HEK293 (cell line): ENCODE measurements around the gene HEYL.
A peak's percentile ranks its signal among the peaks of the same experiment; 100 is the strongest.

Experiments used
- CTCF ChIA-PET: fragments of 350-600 bp; formaldehyde crosslinking; extraction: SDS; loops from one replicate; lab custom pipeline; 2021; ENCODE audit warnings: antibody characterized with exemption; lab: Yijun Ruan, JAX
- POLR2A ChIA-PET: fragments of 300-600 bp; formaldehyde crosslinking; extraction: SDS; loops from one replicate; lab custom pipeline; 2020; ENCODE audit warnings: antibody characterized with exemption, inconsistent platforms; lab: Yijun Ruan, JAX
- H3K27ac ChIP-seq: fragments of 200-500 bp; sonication (Bioruptor generic); 2 replicates; pipeline ENCODE4 v1.5.1; 2014; ENCODE audit warnings: low read depth, low read length, control low read depth, inconsistent platforms; ENCODE audit errors: extremely low read depth
- H3K36me3 ChIP-seq, 2 experiments: fragments of 200-500 bp in 1 of 2; sonication (Bioruptor generic) in 1 of 2; 1 replicate in 1 of 2; 2 replicates in 1 of 2; pipeline ENCODE4 v1.5.1; 2014 to 2017; ENCODE audit warnings: inconsistent platforms in 2 of 2, low read length in 2 of 2; ENCODE audit not compliant: control insufficient read depth in 2 of 2, insufficient read depth in 1 of 2
- H3K4me1 ChIP-seq: fragments of 200-500 bp; sonication (Bioruptor generic); 2 replicates; pipeline ENCODE4 v1.5.1; 2014; ENCODE audit warnings: mild to moderate bottlenecking, low read length, inconsistent platforms; ENCODE audit not compliant: control insufficient read depth, insufficient read depth
- H3K4me3 ChIP-seq: 2 replicates; pipeline ENCODE4 v1.5.1; 2011; ENCODE audit warnings: low read depth, mild to moderate bottlenecking, control low read depth, low read length, moderate library complexity
- H3K9me3 ChIP-seq: fragments of 200-500 bp; sonication (Bioruptor generic); 2 replicates; pipeline ENCODE4 v1.5.1; 2014; ENCODE audit warnings: low read depth, low read length, inconsistent platforms; ENCODE audit not compliant: control insufficient read depth, insufficient read depth
- EGR2 ChIP-seq: fragments of 450-650 bp; formaldehyde crosslinking; IDR thresholded peaks from 2 replicates; pipeline ENCODE4 v1.5.1; 2016; ENCODE audit warnings: low read depth, missing biosample characterization, missing genetic modification characterization
- HOXA7 ChIP-seq: sonication (generic); formaldehyde crosslinking; IDR thresholded peaks from 2 replicates; pipeline ENCODE4 v1.8.1; 2022; ENCODE audit warnings: missing genetic modification reagents, borderline replicate concordance
- IKZF3 ChIP-seq: fragments of 450-650 bp; IDR thresholded peaks from 2 replicates; pipeline ENCODE4 v1.5.0; 2018; ENCODE audit warnings: missing biosample characterization, mild to moderate bottlenecking, missing genetic modification characterization, moderate library complexity
- KLF16 ChIP-seq: fragments of 450-650 bp; formaldehyde crosslinking; IDR thresholded peaks from 2 replicates; pipeline ENCODE4 v1.5.1; 2017; ENCODE audit warnings: missing biosample characterization, missing genetic modification characterization
- KLF8 ChIP-seq: fragments of 450-650 bp; formaldehyde crosslinking; IDR thresholded peaks from 2 replicates; pipeline ENCODE4 v1.5.1; 2016; ENCODE audit warnings: missing biosample characterization, missing genetic modification characterization
- KLF9 ChIP-seq: fragments of 450-650 bp; formaldehyde crosslinking; IDR thresholded peaks from 2 replicates; pipeline ENCODE4 v1.5.1; 2016; ENCODE audit warnings: missing biosample characterization, missing genetic modification characterization, low read depth
- SCRT1 ChIP-seq: fragments of 450-650 bp; formaldehyde crosslinking; IDR thresholded peaks from 2 replicates; pipeline ENCODE4 v1.5.1; 2016; ENCODE audit warnings: missing biosample characterization, missing genetic modification characterization, borderline replicate concordance
- SCRT2 ChIP-seq: fragments of 450-650 bp; formaldehyde crosslinking; IDR thresholded peaks from 2 replicates; pipeline ENCODE4 v1.5.1; 2016; ENCODE audit warnings: missing biosample characterization, missing genetic modification characterization
- ZBTB17 ChIP-seq: fragments of 450-650 bp; formaldehyde crosslinking; IDR thresholded peaks from 2 replicates; pipeline ENCODE4 v1.5.1; 2016; ENCODE audit warnings: missing biosample characterization, missing genetic modification characterization
- ZFP3 ChIP-seq: fragments of 450-650 bp; formaldehyde crosslinking; IDR thresholded peaks from 2 replicates; pipeline ENCODE4 v1.5.1; 2016; ENCODE audit warnings: low read depth, missing biosample characterization, missing genetic modification characterization
- ZNF121 ChIP-seq: fragments of 450-650 bp; formaldehyde crosslinking; IDR thresholded peaks from 2 replicates; pipeline ENCODE4 v1.5.1; 2016; ENCODE audit warnings: missing biosample characterization, missing genetic modification characterization
- ZNF16 ChIP-seq: fragments of 450-650 bp; formaldehyde crosslinking; IDR thresholded peaks from 2 replicates; pipeline ENCODE4 v1.5.1; 2016; ENCODE audit warnings: low read depth, missing biosample characterization, missing genetic modification characterization
- ZNF221 ChIP-seq: fragments of 450-650 bp; formaldehyde crosslinking; IDR thresholded peaks from 2 replicates; pipeline ENCODE4 v1.5.1; 2017; ENCODE audit warnings: missing biosample characterization, missing genetic modification characterization, borderline replicate concordance
- ZNF302 ChIP-seq: fragments of 450-650 bp; formaldehyde crosslinking; IDR thresholded peaks from 2 replicates; pipeline ENCODE4 v1.5.1; 2016; ENCODE audit warnings: missing biosample characterization, missing genetic modification characterization, low read depth
- ZNF335 ChIP-seq: fragments of 450-650 bp; formaldehyde crosslinking; conservative IDR thresholded peaks from 2 replicates; pipeline ENCODE4 v1.5.1; 2016; ENCODE audit warnings: missing biosample characterization, missing genetic modification characterization
- ZNF426 ChIP-seq: fragments of 450-650 bp; formaldehyde crosslinking; IDR thresholded peaks from 2 replicates; pipeline ENCODE4 v1.5.1; 2017; ENCODE audit warnings: missing biosample characterization, missing genetic modification characterization, mild to moderate bottlenecking, inconsistent platforms, moderate library complexity
- ZNF433 ChIP-seq: fragments of 450-650 bp; formaldehyde crosslinking; IDR thresholded peaks from 2 replicates; pipeline ENCODE4 v1.5.1; 2016; ENCODE audit warnings: missing biosample characterization, missing genetic modification characterization, low read depth
- ZNF629 ChIP-seq: fragments of 450-650 bp; formaldehyde crosslinking; IDR thresholded peaks from 2 replicates; pipeline ENCODE4 v1.5.1; 2017; ENCODE audit warnings: missing biosample characterization, missing genetic modification characterization
- ZNF664 ChIP-seq: fragments of 450-650 bp; formaldehyde crosslinking; IDR thresholded peaks from 2 replicates; pipeline ENCODE4 v1.5.1; 2016; ENCODE audit warnings: missing biosample characterization, missing genetic modification characterization
- ZNF785 ChIP-seq: fragments of 450-650 bp; formaldehyde crosslinking; IDR thresholded peaks from 2 replicates; pipeline ENCODE4 v1.5.1; 2016; ENCODE audit warnings: missing biosample characterization, missing genetic modification characterization
- TF ChIP-seq, protein P1 (sequence below): fragments of 450-650 bp; formaldehyde crosslinking; IDR thresholded peaks from 2 replicates; pipeline ENCODE4 v1.5.1; 2016; ENCODE audit warnings: missing biosample characterization, missing genetic modification characterization, low read depth
- TF ChIP-seq, protein P2 (sequence below): fragments of 450-650 bp; formaldehyde crosslinking; IDR thresholded peaks from 2 replicates; pipeline ENCODE4 v1.5.1; 2016; ENCODE audit warnings: missing biosample characterization, missing genetic modification characterization
- TF ChIP-seq, protein P3 (sequence below): fragments of 450-650 bp; formaldehyde crosslinking; IDR thresholded peaks from 2 replicates; pipeline ENCODE4; 2016; ENCODE audit warnings: missing biosample characterization, missing genetic modification characterization

Gene HEYL

DNA sequence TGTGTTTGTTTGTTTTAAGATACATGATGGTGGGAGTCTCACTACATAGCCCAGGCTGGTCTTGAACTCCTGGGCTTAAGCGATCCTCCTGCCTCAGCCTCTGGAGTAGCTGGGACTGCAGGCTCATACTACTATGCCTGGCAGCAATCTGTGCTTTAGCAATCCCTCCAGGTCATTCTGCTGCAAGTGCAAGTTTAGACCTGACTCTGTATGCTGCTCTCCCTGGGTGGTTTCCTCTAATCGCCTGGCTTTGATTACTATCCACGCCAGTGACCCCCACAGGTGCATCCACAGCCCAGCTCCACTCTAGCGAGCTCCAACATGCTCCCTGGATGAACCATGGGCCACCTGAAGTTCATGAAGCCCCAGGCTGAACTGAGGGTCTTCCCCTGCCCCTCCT lies 47.4 kb downstream of the HEYL start (continued):
- TF ChIP-seq ZNF302 (tag by site-specific recombination), result no peak
- TF ChIP-seq ZBTB17 (tag by site-specific recombination), result peak; percentile 43; the same call in 1 of the 2 replicates
- TF ChIP-seq, all 188 proteins: peak for 3

DNA sequence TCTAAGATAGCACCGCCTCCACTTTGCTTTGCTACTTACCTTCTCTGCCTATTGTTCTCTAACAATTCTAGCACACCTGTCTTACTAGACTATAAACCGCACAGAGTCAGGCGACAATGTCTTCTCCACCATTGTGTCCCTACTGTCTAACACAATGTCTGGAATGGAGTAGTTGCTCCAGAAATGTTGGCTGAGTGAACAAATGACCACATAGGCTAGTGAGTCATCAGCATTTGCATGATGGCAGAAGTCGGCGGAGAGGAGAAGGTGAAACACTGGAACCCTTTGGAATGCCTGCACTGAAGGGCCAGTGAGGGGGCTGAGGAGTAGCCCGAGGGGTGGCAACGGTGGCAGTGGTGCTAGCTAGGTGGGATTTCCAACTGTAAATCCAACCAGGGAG lies 48.9 kb downstream of the HEYL start:
- Histone ChIP-seq H3K9me3 (no peaks in the 10 kb centered on the region), H3K36me3 (no peaks in the 10 kb centered on the region), H3K4me1 (no peaks in the 10 kb centered on the region), H3K4me3 (no peak overlapping the region), H3K27ac (no peak overlapping the region)
- POLR2A ChIA-PET, result no interaction called here
- TF ChIP-seq, protein P1, sequence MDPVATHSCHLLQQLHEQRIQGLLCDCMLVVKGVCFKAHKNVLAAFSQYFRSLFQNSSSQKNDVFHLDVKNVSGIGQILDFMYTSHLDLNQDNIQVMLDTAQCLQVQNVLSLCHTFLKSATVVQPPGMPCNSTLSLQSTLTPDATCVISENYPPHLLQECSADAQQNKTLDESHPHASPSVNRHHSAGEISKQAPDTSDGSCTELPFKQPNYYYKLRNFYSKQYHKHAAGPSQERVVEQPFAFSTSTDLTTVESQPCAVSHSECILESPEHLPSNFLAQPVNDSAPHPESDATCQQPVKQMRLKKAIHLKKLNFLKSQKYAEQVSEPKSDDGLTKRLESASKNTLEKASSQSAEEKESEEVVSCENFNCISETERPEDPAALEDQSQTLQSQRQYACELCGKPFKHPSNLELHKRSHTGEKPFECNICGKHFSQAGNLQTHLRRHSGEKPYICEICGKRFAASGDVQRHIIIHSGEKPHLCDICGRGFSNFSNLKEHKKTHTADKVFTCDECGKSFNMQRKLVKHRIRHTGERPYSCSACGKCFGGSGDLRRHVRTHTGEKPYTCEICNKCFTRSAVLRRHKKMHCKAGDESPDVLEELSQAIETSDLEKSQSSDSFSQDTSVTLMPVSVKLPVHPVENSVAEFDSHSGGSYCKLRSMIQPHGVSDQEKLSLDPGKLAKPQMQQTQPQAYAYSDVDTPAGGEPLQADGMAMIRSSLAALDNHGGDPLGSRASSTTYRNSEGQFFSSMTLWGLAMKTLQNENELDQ, result no peak
- TF ChIP-seq, protein P2, sequence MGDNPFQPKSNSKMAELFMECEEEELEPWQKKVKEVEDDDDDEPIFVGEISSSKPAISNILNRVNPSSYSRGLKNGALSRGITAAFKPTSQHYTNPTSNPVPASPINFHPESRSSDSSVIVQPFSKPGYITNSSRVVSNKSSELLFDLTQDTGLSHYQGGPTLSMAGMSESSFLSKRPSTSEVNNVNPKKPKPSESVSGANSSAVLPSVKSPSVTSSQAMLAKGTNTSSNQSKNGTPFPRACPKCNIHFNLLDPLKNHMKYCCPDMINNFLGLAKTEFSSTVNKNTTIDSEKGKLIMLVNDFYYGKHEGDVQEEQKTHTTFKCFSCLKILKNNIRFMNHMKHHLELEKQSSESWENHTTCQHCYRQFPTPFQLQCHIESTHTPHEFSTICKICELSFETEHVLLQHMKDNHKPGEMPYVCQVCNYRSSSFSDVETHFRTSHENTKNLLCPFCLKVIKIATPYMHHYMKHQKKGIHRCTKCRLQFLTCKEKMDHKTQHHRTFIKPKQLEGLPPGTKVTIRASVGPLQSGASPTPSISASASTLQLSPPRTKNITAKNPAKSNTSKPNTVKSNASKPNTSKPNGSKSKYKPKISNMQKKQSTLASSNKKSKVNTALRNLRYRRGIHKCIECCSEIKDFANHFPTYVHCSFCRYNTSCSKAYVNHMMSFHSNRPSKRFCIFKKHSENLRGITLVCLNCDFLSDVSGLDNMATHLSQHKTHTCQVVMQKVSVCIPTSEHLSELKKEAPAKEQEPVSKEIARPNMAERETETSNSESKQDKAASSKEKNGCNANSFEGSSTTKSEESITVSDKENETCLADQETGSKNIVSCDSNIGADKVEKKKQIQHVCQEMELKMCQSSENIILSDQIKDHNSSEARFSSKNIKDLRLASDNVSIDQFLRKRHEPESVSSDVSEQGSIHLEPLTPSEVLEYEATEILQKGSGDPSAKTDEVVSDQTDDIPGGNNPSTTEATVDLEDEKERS (tag by site-specific recombination), result no peak
- 0 out of 2 replicates have a peak, but pooled peaks have one; percentile 27 for TF ChIP-seq ZNF629 (tag by site-specific recombination)
- no peak for TF ChIP-seq SCRT1
- TF ChIP-seq ZNF221 (tag by site-specific recombination), result no peak
- TF ChIP-seq ZNF16 (tag by site-specific recombination), result no peak
- TF ChIP-seq ZNF785 (tag by site-specific recombination), result no peak
- no peak for TF ChIP-seq SCRT2
- no peak for TF ChIP-seq KLF16
- TF ChIP-seq ZNF664, result peak; percentile 44; the same call in 1 of the 2 replicates
- TF ChIP-seq ZNF426, result no peak
- TF ChIP-seq, protein P3, sequence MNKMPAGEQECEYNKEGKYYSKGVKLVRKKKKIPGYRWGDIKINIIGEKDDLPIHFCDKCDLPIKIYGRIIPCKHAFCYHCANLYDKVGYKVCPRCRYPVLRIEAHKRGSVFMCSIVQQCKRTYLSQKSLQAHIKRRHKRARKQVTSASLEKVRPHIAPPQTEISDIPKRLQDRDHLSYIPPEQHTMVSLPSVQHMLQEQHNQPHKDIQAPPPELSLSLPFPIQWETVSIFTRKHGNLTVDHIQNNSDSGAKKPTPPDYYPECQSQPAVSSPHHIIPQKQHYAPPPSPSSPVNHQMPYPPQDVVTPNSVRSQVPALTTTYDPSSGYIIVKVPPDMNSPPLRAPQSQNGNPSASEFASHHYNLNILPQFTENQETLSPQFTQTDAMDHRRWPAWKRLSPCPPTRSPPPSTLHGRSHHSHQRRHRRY (tag by site-specific recombination), result no peak
- TF ChIP-seq KLF9 (tag by site-specific recombination), result no peak
- TF ChIP-seq ZNF335, result 0 out of 2 replicates have a peak, but pooled peaks have one; percentile 23
- no peak for TF ChIP-seq KLF8 (tag by site-specific recombination)
- CTCF ChIA-PET, result interaction anchor here (0.7 to 2.1 kb wide), 2 partner anchors 16 to 19 kb away, joined by 3 to 7 read pairs; no protein-coding TSS in a partner anchor

DNA sequence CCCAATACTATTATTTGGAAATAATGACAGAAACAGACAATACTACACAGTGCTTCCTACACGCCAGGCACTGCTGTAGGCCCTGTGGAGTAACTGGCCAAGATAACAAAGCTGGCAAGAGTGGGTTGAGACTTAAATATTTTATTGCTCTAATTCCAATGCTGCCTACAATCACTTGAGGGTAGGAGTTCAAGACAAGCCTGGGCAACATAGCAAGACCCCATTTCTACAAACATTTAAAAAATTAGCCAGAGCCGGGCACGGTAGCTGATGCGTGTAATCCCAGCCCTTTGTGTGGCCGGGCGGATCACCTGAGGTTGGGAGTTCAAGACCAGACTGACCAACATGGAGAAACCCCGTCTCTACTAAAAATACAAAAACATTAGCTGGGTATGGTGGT lies 53.5 kb downstream of the HEYL start:
- CTCF ChIA-PET, result interaction anchor here (0.8 to 1.2 kb wide), 2 partner anchors 9 to 116 kb away, joined by 4 read pairs; no protein-coding TSS in a partner anchor
- Histone ChIP-seq H3K9me3 (no peaks in the 10 kb centered on the region), H3K4me3 (no peak overlapping the region), H3K27ac (no peak overlapping the region), H3K4me1 (no peaks in the 10 kb centered on the region), H3K36me3 (no peaks in the 10 kb centered on the region)
- POLR2A ChIA-PET, result interaction anchor here (0.8 kb wide), 1 partner anchor 12 kb away, joined by 3 read pairs; no protein-coding TSS in a partner anchor
- peak; percentile 9; the same call in 1 of the 2 replicates for TF ChIP-seq EGR2 (tag by site-specific recombination)
- TF ChIP-seq ZNF121 (tag by site-specific recombination), result 0 out of 2 replicates have a peak, but pooled peaks have one; percentile 59
- TF ChIP-seq ZNF433, result no peak
- no peak for TF ChIP-seq ZFP3
- TF ChIP-seq HOXA7 (CRISPR knock-in tag), result no peak
- no peak for TF ChIP-seq IKZF3 (tag by site-specific recombination)
